AG04450 (cell line): ENCODE data around the gene PYGB. TPM values are rescaled to one million over a fixed set of nuclear protein-coding genes. Genes with fewer than 3 reads are reported as not detected.

ENCODE experiments used
- CTCF ChIA-PET: fragments of 300-600, 350-600 bp; formaldehyde crosslinking; extraction: SDS; loops from one replicate; lab custom pipeline; 2022; ENCODE audit warnings: antibody characterized with exemption, inconsistent platforms; lab: Charles Lee
- POLR2A ChIA-PET: fragments of 350-600 bp; formaldehyde crosslinking; extraction: SDS; loops from one replicate; lab custom pipeline; 2021; ENCODE audit warnings: antibody characterized with exemption, inconsistent platforms; lab: Yijun Ruan, JAX
- DNase-seq: peaks from one replicate; pipeline ENCODE4 v3.0.0-alpha.2; 2011; ENCODE audit warnings: low read depth, low spot score
- H3K27ac ChIP-seq: one replicate; pipeline ENCODE4 v1.5.1; 2012; ENCODE audit warnings: low read depth, low read length, control low read depth
- H3K27me3 ChIP-seq: one replicate; pipeline ENCODE4 v1.6.0; 2012; ENCODE audit warnings: low read length; ENCODE audit not compliant: control insufficient read depth, insufficient read depth
- H3K4me3 ChIP-seq: 2 replicates; pipeline ENCODE4 v1.5.1; 2011; ENCODE audit warnings: mild to moderate bottlenecking, low read depth, low read length, control low read depth
- H3K9me3 ChIP-seq: 2 replicates; pipeline ENCODE4 v1.5.1; 2012; ENCODE audit warnings: low read length; ENCODE audit not compliant: control insufficient read depth, insufficient read depth
- polyA plus RNA-seq: library from polyadenylated mRNA; depleted of rRNA; stranded (reverse); fragments of >200 nt; gene quantifications from 2 replicates; pipeline ENCODE4 v1.2.3, GENCODE V29; 2011
- TF ChIP-seq, protein P1 (sequence below): IDR thresholded peaks from 2 replicates; pipeline ENCODE4 v1.5.1; 2011; ENCODE audit warnings: low read depth, low read length, control low read depth, inconsistent platforms

Gene PYGB
- polyA plus RNA-seq, 1 experiment: 43.2 TPM

DNA sequence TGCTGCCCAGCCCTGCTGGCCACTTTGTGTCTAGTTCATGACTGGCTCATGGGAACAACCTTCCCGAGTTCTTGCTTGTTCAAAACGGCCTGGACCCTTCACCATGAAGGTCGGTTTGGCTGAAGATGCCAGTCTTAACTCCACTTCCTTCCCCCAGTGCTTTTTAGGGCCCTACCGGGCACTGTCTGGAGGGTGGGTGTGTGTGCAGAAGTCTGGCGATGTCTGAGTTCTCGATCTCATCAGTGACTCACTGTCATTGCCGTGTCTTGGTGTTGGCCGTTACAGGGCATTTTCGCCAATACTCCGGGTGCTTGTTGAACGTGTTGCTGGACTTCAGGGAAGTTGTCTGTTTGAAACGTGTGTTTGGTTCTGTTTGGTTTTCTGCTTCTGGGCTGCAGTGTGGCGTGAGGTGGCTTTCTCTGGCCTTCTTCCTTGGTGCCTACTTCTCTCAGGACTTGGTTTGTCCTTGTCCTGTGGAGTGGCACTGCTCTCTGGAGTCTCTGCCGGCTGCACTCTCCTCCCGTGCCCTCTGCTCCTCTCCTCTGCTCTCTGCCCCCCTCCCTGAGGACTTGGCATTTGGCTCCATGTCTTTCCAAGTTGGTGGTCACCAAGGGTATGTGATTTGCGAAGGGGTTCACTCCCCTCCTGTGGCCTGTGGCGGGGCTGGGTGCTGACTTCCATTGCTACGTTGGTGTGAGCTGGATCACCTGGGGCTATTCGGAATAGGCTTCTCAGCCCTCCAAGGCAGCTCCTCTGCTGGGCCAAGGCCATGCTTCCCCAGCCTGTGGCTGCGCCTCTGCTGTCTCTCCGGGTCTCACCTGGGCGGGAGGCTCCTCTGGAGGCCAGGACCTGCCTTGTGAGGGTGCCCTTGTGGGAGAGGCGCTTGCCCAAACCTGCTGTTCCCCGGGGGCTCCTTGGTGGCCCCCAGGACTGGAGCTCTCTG lies 38.2 kb downstream of the PYGB start:
- CTCF ChIA-PET: no interaction called here
- no peak for DNase-seq
- H3K9me3 ChIP-seq: no peaks in the 10 kb centered on the region; the same call in 1 of the 2 replicates
- no peak overlapping the region for H3K4me3 ChIP-seq
- no peaks in the 10 kb centered on the region for H3K27me3 ChIP-seq
- POLR2A ChIA-PET: no interaction called here
- no peak overlapping the region for H3K27ac ChIP-seq
- TF ChIP-seq, protein P1, sequence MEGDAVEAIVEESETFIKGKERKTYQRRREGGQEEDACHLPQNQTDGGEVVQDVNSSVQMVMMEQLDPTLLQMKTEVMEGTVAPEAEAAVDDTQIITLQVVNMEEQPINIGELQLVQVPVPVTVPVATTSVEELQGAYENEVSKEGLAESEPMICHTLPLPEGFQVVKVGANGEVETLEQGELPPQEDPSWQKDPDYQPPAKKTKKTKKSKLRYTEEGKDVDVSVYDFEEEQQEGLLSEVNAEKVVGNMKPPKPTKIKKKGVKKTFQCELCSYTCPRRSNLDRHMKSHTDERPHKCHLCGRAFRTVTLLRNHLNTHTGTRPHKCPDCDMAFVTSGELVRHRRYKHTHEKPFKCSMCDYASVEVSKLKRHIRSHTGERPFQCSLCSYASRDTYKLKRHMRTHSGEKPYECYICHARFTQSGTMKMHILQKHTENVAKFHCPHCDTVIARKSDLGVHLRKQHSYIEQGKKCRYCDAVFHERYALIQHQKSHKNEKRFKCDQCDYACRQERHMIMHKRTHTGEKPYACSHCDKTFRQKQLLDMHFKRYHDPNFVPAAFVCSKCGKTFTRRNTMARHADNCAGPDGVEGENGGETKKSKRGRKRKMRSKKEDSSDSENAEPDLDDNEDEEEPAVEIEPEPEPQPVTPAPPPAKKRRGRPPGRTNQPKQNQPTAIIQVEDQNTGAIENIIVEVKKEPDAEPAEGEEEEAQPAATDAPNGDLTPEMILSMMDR: no peak

DNA sequence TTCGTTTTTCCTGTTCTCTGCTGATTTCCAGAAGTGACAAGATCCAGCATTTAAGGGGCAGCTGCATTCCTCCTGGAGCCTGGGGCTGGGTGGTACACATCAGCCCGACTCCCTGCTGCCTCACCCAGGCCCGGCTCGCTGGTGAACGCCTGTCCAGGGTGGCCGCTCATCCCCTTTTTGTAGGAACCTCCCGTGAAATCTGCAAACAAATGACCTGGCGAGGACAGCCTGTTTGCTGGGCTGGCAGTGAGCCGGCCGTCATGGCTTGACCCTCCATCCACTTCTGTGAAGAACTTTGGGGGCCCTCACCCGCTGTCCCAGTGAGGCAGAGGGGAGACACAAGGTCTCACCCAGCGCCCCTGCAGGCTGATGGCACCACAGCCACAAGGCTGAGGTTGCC lies 39.0 kb downstream of the PYGB start:
- TF ChIP-seq, protein P1: no peak
- no peaks in the 10 kb centered on the region; the same call in 1 of the 2 replicates for H3K9me3 ChIP-seq
- H3K4me3 ChIP-seq: no peak overlapping the region
- ChIA-PET POLR2A (no interaction called here), CTCF (no interaction called here)
- no peak overlapping the region for H3K27ac ChIP-seq
- H3K27me3 ChIP-seq: no peaks in the 10 kb centered on the region
- DNase-seq: no peak

DNA sequence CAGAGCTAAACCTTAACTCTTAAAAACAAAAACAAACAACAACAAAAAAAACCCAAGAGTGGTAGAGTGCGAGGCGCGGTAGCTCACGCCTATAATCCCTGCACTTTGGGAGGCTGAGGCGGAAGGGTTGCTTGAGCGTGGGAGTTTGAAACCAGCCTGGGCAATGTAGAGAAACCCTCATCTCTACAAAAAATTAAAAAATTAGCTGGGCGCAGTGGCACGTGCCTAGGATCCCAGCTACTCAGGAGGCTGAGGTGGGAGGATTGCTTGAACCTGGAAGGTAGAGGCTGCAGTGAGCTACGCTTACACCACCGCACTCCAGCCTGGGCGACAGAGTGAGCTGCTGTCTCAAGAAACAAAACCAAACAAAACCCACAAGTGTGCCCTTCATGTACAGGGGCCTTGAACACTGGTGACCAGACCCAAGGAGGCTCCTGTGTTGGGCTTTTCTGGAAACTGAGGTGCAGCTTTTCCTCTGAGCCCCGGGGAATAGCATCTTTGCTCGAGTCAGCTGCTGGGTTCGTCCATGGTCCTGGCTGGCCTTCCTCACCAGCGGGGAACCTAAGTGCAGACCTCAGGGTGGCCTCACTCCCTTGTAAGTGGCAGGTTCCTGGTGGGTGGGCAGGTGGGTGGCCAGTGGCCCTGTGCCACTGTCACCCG lies 39.9 kb downstream of the PYGB start:
- Histone ChIP-seq H3K9me3 (no peaks in the 10 kb centered on the region; the same call in 1 of the 2 replicates), H3K4me3 (no peak overlapping the region), H3K27ac (no peak overlapping the region), H3K27me3 (no peaks in the 10 kb centered on the region)
- POLR2A ChIA-PET: interaction anchor here (0.6 kb wide), 1 partner anchor 1657 kb away, joined by 3 read pairs; no protein-coding TSS in a partner anchor
- TF ChIP-seq, protein P1: no peak
- CTCF ChIA-PET: interaction anchor here (2.3 kb wide), 1 partner anchor 111 kb away, joined by 11 read pairs; no protein-coding TSS in a partner anchor
- no peak for DNase-seq

DNA sequence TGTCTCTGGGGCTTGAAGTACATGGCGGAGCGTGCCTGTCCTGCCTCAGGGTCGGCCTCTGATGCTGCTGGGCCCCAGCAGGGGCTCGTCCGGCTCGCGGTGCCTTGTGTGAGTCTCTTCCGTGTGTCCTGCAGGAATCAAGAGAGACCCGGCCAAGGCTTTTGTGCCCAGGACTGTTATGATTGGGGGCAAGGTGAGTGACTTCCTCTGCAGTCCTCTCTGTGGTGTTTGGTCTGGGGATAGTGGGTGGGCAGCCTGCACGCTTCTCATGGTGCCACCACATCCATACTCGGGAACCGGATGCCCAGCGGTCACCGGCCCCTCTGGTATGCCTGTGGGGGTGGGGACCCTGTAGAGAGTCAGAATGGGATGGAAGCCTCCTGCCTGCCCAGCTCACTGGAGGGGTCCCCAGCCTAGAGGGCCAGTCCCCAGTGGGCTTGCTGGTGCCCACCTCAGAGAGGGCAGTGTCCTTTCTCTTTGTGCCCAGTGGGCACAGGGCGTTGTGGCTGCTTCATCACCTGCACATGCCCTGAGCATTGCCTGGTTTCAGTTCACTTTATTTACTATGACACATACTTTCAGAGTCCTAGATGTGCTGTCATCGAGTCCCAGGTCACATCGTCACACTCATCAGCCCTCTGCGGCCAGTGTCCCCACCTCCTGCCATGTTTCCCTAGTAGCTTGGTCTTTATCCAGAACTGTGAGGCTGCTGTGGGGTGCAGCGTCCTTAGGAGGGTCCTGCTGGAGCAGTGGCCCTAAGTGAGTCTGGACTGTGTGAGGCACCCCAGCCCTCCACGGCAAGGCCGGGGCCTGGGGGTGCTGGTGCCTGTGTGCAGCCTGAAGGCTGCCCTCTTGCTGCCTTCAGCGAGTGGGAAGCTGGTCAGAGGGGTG lies 40.7 kb downstream of the PYGB start:
- Histone ChIP-seq H3K9me3 (no peaks in the 10 kb centered on the region; the same call in 1 of the 2 replicates), H3K4me3 (no peak overlapping the region), H3K27ac (no peak overlapping the region), H3K27me3 (no peaks in the 10 kb centered on the region)
- CTCF ChIA-PET: interaction anchor here (2.3 kb wide), 1 partner anchor 110 kb away, joined by 11 read pairs; no protein-coding TSS in a partner anchor
- TF ChIP-seq, protein P1: no peak
- POLR2A ChIA-PET: interaction anchor here (0.6 kb wide), 1 partner anchor 1658 kb away, joined by 3 read pairs; no protein-coding TSS in a partner anchor
- DNase-seq: no peak
